Endothelial cell of umbilical vein (primary cell): ENCODE results near the gene CDH22. TPM values are rescaled to one million over a fixed set of nuclear protein-coding genes. Genes with fewer than 3 reads are reported as not detected.

Experiments
- BruUV-seq: library from RNA; stranded (reverse); fragments of 400-500 nt; replicated peaks from 2 replicates; lab custom pipeline; 2021; lab: Mats Ljungman, UMichigan
- CTCF ChIA-PET: fragments of 300-600, 350-600 bp; sonication (Branson Sonifier 250); formaldehyde crosslinking; loops from one replicate; lab custom pipeline; 2021; ENCODE audit warnings: antibody characterized with exemption, inconsistent platforms; lab: Charles Lee
- POLR2A ChIA-PET: fragments of 300-600, 350-600 bp; sonication (Branson Sonifier 250); formaldehyde crosslinking; loops from one replicate; lab custom pipeline; 2021; ENCODE audit warnings: antibody characterized with exemption, inconsistent platforms; lab: Charles Lee
- DNase-seq: peaks from one replicate; pipeline ENCODE4 v3.0.0-alpha.2; 2011; ENCODE audit warnings: low read depth, low spot score
- FAIRE-seq: peaks from 2 replicates; lab custom pipeline; 2011; peaks lifted over from hg19 to GRCh38; lab: Jason Lieb, UNC
- H2AFZ ChIP-seq: 2 replicates; pipeline ENCODE4 v1.6.0; 2012; ENCODE audit warnings: low read depth, low read length, control low read depth, inconsistent platforms
- H3K27ac ChIP-seq: 2 replicates; pipeline ENCODE4 v1.5.1; 2011; ENCODE audit warnings: low read depth, mild to moderate bottlenecking, control low read depth, low read length, moderate library complexity; ENCODE audit not compliant: insufficient read depth
- H3K27me3 ChIP-seq, 2 experiments: 2 replicates each; pipeline versions ENCODE4 v1.6.0 to v1.6.1; 2011; ENCODE audit warnings: low read length in 2 of 2, mixed read lengths in 1 of 2; ENCODE audit not compliant: control insufficient read depth in 2 of 2, insufficient read depth in 2 of 2
- H3K36me3 ChIP-seq, 2 experiments: 2 replicates in 1 of 2; 3 replicates in 1 of 2; pipeline ENCODE4 v1.5.1; 2011; ENCODE audit warnings: low read length in 2 of 2, mild to moderate bottlenecking in 1 of 2, moderate library complexity in 1 of 2; ENCODE audit not compliant: control insufficient read depth in 2 of 2, insufficient read depth in 2 of 2; ENCODE audit errors: extremely low read depth in 1 of 2
- H3K4me1 ChIP-seq: 3 replicates; pipeline ENCODE4 v1.5.1; 2011; ENCODE audit warnings: mild to moderate bottlenecking, low read length; ENCODE audit not compliant: control insufficient read depth, insufficient read depth; ENCODE audit errors: extremely low read depth
- H3K4me2 ChIP-seq: 2 replicates; pipeline ENCODE4 v1.6.1; 2011; ENCODE audit warnings: low read length, control low read depth, mixed read lengths; ENCODE audit not compliant: insufficient read depth
- H3K4me3 ChIP-seq, 3 experiments: fragments of 200-600 bp in 1 of 3; sonication (generic), shearing (Covaris generic) in 1 of 3; replicated peaks in 1 of 3; 2 replicates each; pipeline ENCODE4 v1.5.1; 2011 to 2016; ENCODE audit warnings: control low read depth in 3 of 3, low read length in 3 of 3, mild to moderate bottlenecking in 2 of 3, inconsistent platforms in 1 of 3, low read depth in 1 of 3, moderate library complexity in 1 of 3; ENCODE audit not compliant: insufficient read depth in 1 of 3
- H3K79me2 ChIP-seq: 2 replicates; pipeline ENCODE4 v1.6.0; 2012; ENCODE audit warnings: low read length, inconsistent platforms; ENCODE audit not compliant: control insufficient read depth, insufficient read depth
- H3K9ac ChIP-seq: replicated peaks from 2 replicates; pipeline ENCODE3; 2011; ENCODE audit warnings: low read length, control low read depth; ENCODE audit not compliant: insufficient read depth; ENCODE audit errors: extremely low read depth
- H3K9me1 ChIP-seq: replicated peaks from 3 replicates; pipeline ENCODE4 v1.6.0; 2011; ENCODE audit warnings: mild to moderate bottlenecking, low read length; ENCODE audit not compliant: control insufficient read depth, insufficient read depth; ENCODE audit errors: extremely low read depth
- H3K9me3 ChIP-seq: replicated peaks from 2 replicates; pipeline ENCODE4 v1.5.1; 2012; ENCODE audit warnings: low read length, inconsistent platforms; ENCODE audit not compliant: control insufficient read depth, insufficient read depth
- H4K20me1 ChIP-seq: replicated peaks from 2 replicates; pipeline ENCODE3; 2011; ENCODE audit warnings: mild to moderate bottlenecking, low read length; ENCODE audit not compliant: control insufficient read depth, insufficient read depth; ENCODE audit errors: extremely low read depth
- CTCF ChIP-seq, 2 donors: IDR thresholded peaks; 1 replicate in 1 of 2; 2 replicates in 1 of 2; pipeline ENCODE4 v1.5.1; 2011; ENCODE audit warnings: low read length in 2 of 2, mild to moderate bottlenecking in 2 of 2, moderate library complexity in 2 of 2, control low read depth in 1 of 2, inconsistent platforms in 1 of 2, low read depth in 1 of 2; ENCODE audit not compliant: insufficient read depth in 1 of 2; ENCODE audit errors: extremely low read depth in 1 of 2
- EZH2 ChIP-seq: IDR thresholded peaks from 2 replicates; pipeline ENCODE4 v1.6.1; 2012; ENCODE audit warnings: borderline replicate concordance, low read depth, mild to moderate bottlenecking, moderate library complexity, low read length, inconsistent platforms; ENCODE audit not compliant: severe bottlenecking
- FOS ChIP-seq: IDR thresholded peaks from 2 replicates; pipeline ENCODE4 v1.6.1; 2011; ENCODE audit warnings: mild to moderate bottlenecking, low read length, moderate library complexity, borderline replicate concordance; ENCODE audit not compliant: insufficient read depth
- GATA2 ChIP-seq: IDR thresholded peaks from 2 replicates; pipeline ENCODE4 v1.7.0; 2011; ENCODE audit warnings: low read depth, mild to moderate bottlenecking, moderate library complexity, mixed read lengths, low read length; ENCODE audit not compliant: insufficient read length, insufficient read depth
- JUN ChIP-seq: IDR thresholded peaks from 2 replicates; pipeline ENCODE4 v1.6.1; 2011; ENCODE audit warnings: borderline replicate concordance, low read depth; ENCODE audit not compliant: insufficient read length, insufficient read depth
- MAX ChIP-seq: IDR thresholded peaks from 2 replicates; pipeline ENCODE4 v1.6.1; 2011; ENCODE audit not compliant: insufficient read depth, insufficient read length
- MYC ChIP-seq: IDR thresholded peaks from one replicate; pipeline ENCODE4 v1.6.1; 2011; ENCODE audit warnings: mild to moderate bottlenecking, low read depth, low read length
- POLR2A ChIP-seq: IDR thresholded peaks from 2 replicates; pipeline ENCODE4 v1.6.1; 2012; ENCODE audit warnings: low read depth, mild to moderate bottlenecking, control low read depth, low read length
- POLR2AphosphoS5 ChIP-seq: IDR thresholded peaks from 2 replicates; pipeline ENCODE4 v1.6.1; 2012; ENCODE audit warnings: low read depth, mild to moderate bottlenecking, control low read depth, low read length, moderate library complexity; ENCODE audit not compliant: insufficient read depth
- dilution Hi-C: fragments of 300-500 bp; cut with MboI; formaldehyde crosslinking; loops from one replicate; pipeline ENCODE4 v1.15.0; 2019; ENCODE audit warnings: low sequenced_read_pairs; ENCODE audit not compliant: extremely low pct_ligation_motif_present
- intact Hi-C: fragments of 100-400 bp; cut with micrococcal nuclease; formaldehyde crosslinking; loops from one replicate; pipeline ENCODE4 v1.10.0; 2022
- polyA plus RNA-seq, 4 experiments: library from polyadenylated mRNA; depleted of rRNA in 3 of 4; stranded (reverse) in 3 of 4; unstranded in 1 of 4; fragments of >200 nt; gene quantifications; 2 replicates each; pipeline versions ENCODE4 v1.2.1 to v1.2.3, GENCODE V29; 2011 to 2012; ENCODE audit warnings: missing spikeins in 1 of 4
- total RNA-seq: library from RNA; stranded (reverse); gene quantifications from 2 replicates; pipeline ENCODE4 v1.2.3, GENCODE V29; 2021

CDH22 gene
- total and polyA plus RNA-seq, 2 donors (not counting 3 experiments of a cell fraction or from before 2014, with no cell fraction given) = not detected

- no peak for FAIRE-seq
- no peak overlapping the region for H3K4me2 ChIP-seq
Measured at GRCh38 chr20:46343348-46343974, 35.2 kb upstream of the CDH22 start.

GRCh38 chr20:46342451-46343347 lies 34.4 kb upstream of the CDH22 start:
- POLR2A ChIA-PET = no interaction called here
- dilution Hi-C loops = no loop called here

More at GRCh38 chr20:46343348-46343974, 35.2 kb upstream of the CDH22 start:
- no peak for DNase-seq
- no peaks in the 10 kb centered on the region for H3K4me1 ChIP-seq
- no peak overlapping the region for H3K27ac ChIP-seq
- no peak for TF ChIP-seq EZH2
- TF ChIP-seq FOS = no peak
- no peak for TF ChIP-seq POLR2AphosphoS5
- dilution Hi-C loops = no loop called here
- H3K9me1 ChIP-seq = no peaks in the 10 kb centered on the region
- no peaks in the 10 kb centered on the region for H4K20me1 ChIP-seq
- peaks cover 20 to 23% of the 10 kb centered on the region in 2 experiments for H3K27me3 ChIP-seq
- no peaks in the 10 kb centered on the region for H3K79me2 ChIP-seq
- ChIA-PET POLR2A (no interaction called here), CTCF (interaction anchor here (1.1 to 2.2 kb wide), 3 partner anchors 37 to 215 kb away, joined by 3 to 4 read pairs (median 3); no protein-coding TSS in a partner anchor)
- no TSS peak for BruUV-seq
- intact Hi-C loops = no loop called here
- H3K9me3 ChIP-seq = no peaks in the 10 kb centered on the region
- no peak overlapping the region for H2AFZ ChIP-seq
- no peak overlapping the region for H3K4me3 ChIP-seq
- no peak overlapping the region for H3K9ac ChIP-seq
- H3K36me3 ChIP-seq = no peaks in the 10 kb centered on the region

More at GRCh38 chr20:46342451-46343347, 34.4 kb upstream of the CDH22 start:
- H3K4me2 ChIP-seq = no peak overlapping the region
- peaks cover 22 to 23% of the 10 kb centered on the region in 2 experiments for H3K27me3 ChIP-seq
- H3K9me3 ChIP-seq = no peaks in the 10 kb centered on the region
- no peak for DNase-seq
- no peaks in the 10 kb centered on the region for H3K4me1 ChIP-seq
- H2AFZ ChIP-seq = no peak overlapping the region
- H3K9ac ChIP-seq = no peak overlapping the region
- no peak for TF ChIP-seq FOS
- no peak for TF ChIP-seq MAX
- TF ChIP-seq JUN = no peak
- TF ChIP-seq POLR2A = no peak
- no peak for TF ChIP-seq POLR2AphosphoS5
- TF ChIP-seq GATA2 = no peak
- no peak for TF ChIP-seq EZH2
- TF ChIP-seq MYC = no peak
- no peak for TF ChIP-seq CTCF (IDR thresholded peaks at IDR 0.05; ENCODE audit: extremely low read depth in 1 of 2, insufficient read depth in 1 of 2, low read depth in 1 of 2, low read length in 2 of 2)
- no peak overlapping the region for H3K4me3 ChIP-seq
- FAIRE-seq = no peak
- H3K9me1 ChIP-seq = no peaks in the 10 kb centered on the region
- intact Hi-C loops = no loop called here
- H3K27ac ChIP-seq = no peak overlapping the region
- H3K79me2 ChIP-seq = no peaks in the 10 kb centered on the region
- H4K20me1 ChIP-seq = no peaks in the 10 kb centered on the region
- CTCF ChIA-PET = interaction anchor here (0.9 to 1.2 kb wide), 2 partner anchors 10 to 356 kb away, joined by 3 read pairs; no protein-coding TSS in a partner anchor
- H3K36me3 ChIP-seq = no peaks in the 10 kb centered on the region
- no TSS peak for BruUV-seq
